ENCODE measurements around the gene FXYD2. TPM values are rescaled to one million over a fixed set of nuclear protein-coding genes. Genes with fewer than 3 reads are reported as not detected.

FXYD2 gene
- total RNA-seq, 2 experiments from 2014 or later, result 1.7 to 2.1 TPM

GRCh38 chr11:117872420-117872961, 47.9 kb upstream of the FXYD2 start:
- Mint-ChIP-seq H3K36me3 (ENCODE audit: low read depth) (no peaks in the 10 kb centered on the region), H3K27ac (no peak overlapping the region), H3K9me3 (no peaks in the 10 kb centered on the region), H3K4me1 (ENCODE audit: low read depth) (peaks cover 39% of the 10 kb centered on the region), H3K4me3 (no peak overlapping the region), H3K27me3 (peaks cover 54% of the 10 kb centered on the region)
- H3K9me3 ChIP-seq (ENCODE audit: control insufficient read depth in 1 of 2, insufficient read depth in 1 of 2, low read length in 2 of 2), result no peaks in the 10 kb centered on the region
- POLR2A ChIA-PET, result no interaction called here
- H3K27me3 ChIP-seq (ENCODE audit: control insufficient read depth in 1 of 2, insufficient read depth in 2 of 2, low read length in 2 of 2), result peaks cover 40 to 42% of the 10 kb centered on the region in 2 experiments
- intact Hi-C loops (cut with DNase I, micrococcal nuclease), result no loop called here
- DNase-seq (no peak), ATAC-seq (ENCODE audit: poor library complexity) (no peak)
- CTCF ChIA-PET, result no interaction called here
- no peak overlapping the region for H3K4me3 ChIP-seq (ENCODE audit: low read length)
- no peaks in the 10 kb centered on the region for H3K36me3 ChIP-seq (ENCODE audit: insufficient read depth, low read length)
- TF ChIP-seq CTCF (IDR thresholded peaks at IDR 0.05), result no peak
- no peak overlapping the region for H3K27ac ChIP-seq (ENCODE audit: low read depth in 1 of 2, low read length in 2 of 2)
- peaks cover 38% of the 10 kb centered on the region for H3K4me1 ChIP-seq (ENCODE audit: insufficient read depth, low read length)

- POLR2A ChIA-PET, result no interaction called here
These were observed 47.2 kb upstream of the FXYD2 start for GRCh38 chr11:117871784-117872183.

GRCh38 chr11:117871160-117871559, 46.6 kb upstream of the FXYD2 start:
- H3K36me3 ChIP-seq (ENCODE audit: insufficient read depth, low read length), result no peaks in the 10 kb centered on the region
- H3K36me3 Mint-ChIP-seq (ENCODE audit: low read depth), result no peaks in the 10 kb centered on the region
- H3K9me3 Mint-ChIP-seq, result no peaks in the 10 kb centered on the region
- H3K27me3 Mint-ChIP-seq, result peaks cover 42% of the 10 kb centered on the region
- DNase-seq, result no peak
- H3K4me1 ChIP-seq (ENCODE audit: insufficient read depth, low read length), result peaks cover 28% of the 10 kb centered on the region
- no peaks in the 10 kb centered on the region for H3K9me3 ChIP-seq (ENCODE audit: control insufficient read depth in 1 of 2, insufficient read depth in 1 of 2, low read length in 2 of 2)
- no peak overlapping the region for H3K4me3 ChIP-seq (ENCODE audit: low read length)
- POLR2A ChIA-PET, result no interaction called here
- intact Hi-C loops (cut with DNase I, micrococcal nuclease), result no loop called here
- no peak overlapping the region for H3K27ac Mint-ChIP-seq
- H3K4me3 Mint-ChIP-seq, result no peak overlapping the region
- peaks cover 29 to 31% of the 10 kb centered on the region in 2 experiments for H3K27me3 ChIP-seq (ENCODE audit: control insufficient read depth in 1 of 2, insufficient read depth in 2 of 2, low read length in 2 of 2)
- TF ChIP-seq CTCF (IDR thresholded peaks at IDR 0.05), result no peak
- CTCF ChIA-PET, result no interaction called here
- ATAC-seq (ENCODE audit: poor library complexity), result no peak
- no peak overlapping the region for H3K27ac ChIP-seq (ENCODE audit: low read depth in 1 of 2, low read length in 2 of 2)
- H3K4me1 Mint-ChIP-seq (ENCODE audit: low read depth), result peaks cover 31% of the 10 kb centered on the region

More at GRCh38 chr11:117871784-117872183, 47.2 kb upstream of the FXYD2 start:
- Mint-ChIP-seq H3K4me3 (no peak overlapping the region), H3K27ac (no peak overlapping the region), H3K27me3 (peaks cover 47% of the 10 kb centered on the region), H3K4me1 (ENCODE audit: low read depth) (peaks cover 35% of the 10 kb centered on the region), H3K9me3 (no peaks in the 10 kb centered on the region), H3K36me3 (ENCODE audit: low read depth) (no peaks in the 10 kb centered on the region)
- Histone ChIP-seq H3K4me3 (ENCODE audit: low read length) (no peak overlapping the region), H3K4me1 (ENCODE audit: insufficient read depth, low read length) (peaks cover 34% of the 10 kb centered on the region), H3K27ac (ENCODE audit: low read depth in 1 of 2, low read length in 2 of 2) (no peak overlapping the region), H3K9me3 (ENCODE audit: control insufficient read depth in 1 of 2, insufficient read depth in 1 of 2, low read length in 2 of 2) (no peaks in the 10 kb centered on the region), H3K27me3 (ENCODE audit: control insufficient read depth in 1 of 2, insufficient read depth in 2 of 2, low read length in 2 of 2) (peaks cover 33 to 36% of the 10 kb centered on the region in 2 experiments), H3K36me3 (ENCODE audit: insufficient read depth, low read length) (no peaks in the 10 kb centered on the region)
- CTCF ChIA-PET, result no interaction called here
- DNase-seq, result no peak
- intact Hi-C loops (cut with DNase I, micrococcal nuclease), result no loop called here
- no peak for ATAC-seq (ENCODE audit: poor library complexity)
- no peak for TF ChIP-seq CTCF (IDR thresholded peaks at IDR 0.05)
